ENCODE results near the gene ELAVL2. TPM values are rescaled to one million over a fixed set of nuclear protein-coding genes. Genes with fewer than 3 reads are reported as not detected.

The ELAVL2 gene
- total RNA-seq, 4 donors from 2014 or later, result 0.84 TPM; not detected in 2

DNA sequence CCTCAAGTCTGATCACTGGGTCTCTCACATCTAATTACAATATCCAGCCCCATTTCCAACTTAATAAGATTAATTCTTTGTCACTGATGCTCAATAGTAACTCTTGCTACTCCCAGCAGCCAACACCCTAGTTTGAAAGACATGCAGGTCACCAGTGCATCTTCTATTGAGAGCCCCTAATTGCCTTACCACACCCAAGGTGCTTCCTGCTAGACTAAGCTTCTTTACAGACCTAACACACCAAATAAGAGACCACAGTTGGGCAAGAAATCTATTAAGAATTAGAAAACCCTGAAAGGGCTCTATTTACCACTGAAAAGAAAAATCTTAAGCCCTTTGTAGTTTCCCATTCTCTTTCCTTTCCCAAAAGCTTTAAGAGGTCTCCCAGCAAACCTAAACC lies 26.5 kb downstream of the ELAVL2 start:
- DNase-seq (ENCODE audit: low spot score) (no peak), ATAC-seq (ENCODE audit: low FRiP score) (no peak)
- TF ChIP-seq, protein P1, sequence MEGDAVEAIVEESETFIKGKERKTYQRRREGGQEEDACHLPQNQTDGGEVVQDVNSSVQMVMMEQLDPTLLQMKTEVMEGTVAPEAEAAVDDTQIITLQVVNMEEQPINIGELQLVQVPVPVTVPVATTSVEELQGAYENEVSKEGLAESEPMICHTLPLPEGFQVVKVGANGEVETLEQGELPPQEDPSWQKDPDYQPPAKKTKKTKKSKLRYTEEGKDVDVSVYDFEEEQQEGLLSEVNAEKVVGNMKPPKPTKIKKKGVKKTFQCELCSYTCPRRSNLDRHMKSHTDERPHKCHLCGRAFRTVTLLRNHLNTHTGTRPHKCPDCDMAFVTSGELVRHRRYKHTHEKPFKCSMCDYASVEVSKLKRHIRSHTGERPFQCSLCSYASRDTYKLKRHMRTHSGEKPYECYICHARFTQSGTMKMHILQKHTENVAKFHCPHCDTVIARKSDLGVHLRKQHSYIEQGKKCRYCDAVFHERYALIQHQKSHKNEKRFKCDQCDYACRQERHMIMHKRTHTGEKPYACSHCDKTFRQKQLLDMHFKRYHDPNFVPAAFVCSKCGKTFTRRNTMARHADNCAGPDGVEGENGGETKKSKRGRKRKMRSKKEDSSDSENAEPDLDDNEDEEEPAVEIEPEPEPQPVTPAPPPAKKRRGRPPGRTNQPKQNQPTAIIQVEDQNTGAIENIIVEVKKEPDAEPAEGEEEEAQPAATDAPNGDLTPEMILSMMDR (IDR thresholded peaks at IDR 0.05), result no peak

DNA sequence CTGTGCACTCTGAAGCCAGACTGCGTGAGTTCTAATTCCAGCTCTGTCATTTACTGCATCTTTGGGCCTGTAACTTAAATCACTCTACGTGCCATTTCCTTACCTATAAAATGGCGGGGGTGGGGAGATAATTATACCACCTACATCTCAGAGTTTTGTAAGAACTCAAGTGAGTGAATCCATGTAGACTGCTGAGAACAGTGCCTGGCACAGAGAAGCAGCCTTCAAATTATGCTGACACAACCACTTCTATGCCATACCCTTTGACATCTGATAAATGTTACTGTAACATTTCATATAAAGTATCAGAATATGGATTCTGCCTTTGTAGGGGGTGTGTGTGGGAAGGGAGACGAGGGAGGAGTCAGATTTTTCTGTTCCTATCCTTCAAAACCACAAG lies 27.7 kb downstream of the ELAVL2 start:
- TF ChIP-seq, protein P1 (IDR thresholded peaks at IDR 0.05), result no peak
- no peak for ATAC-seq (ENCODE audit: low FRiP score)
- DNase-seq (ENCODE audit: low spot score), result no peak

DNA sequence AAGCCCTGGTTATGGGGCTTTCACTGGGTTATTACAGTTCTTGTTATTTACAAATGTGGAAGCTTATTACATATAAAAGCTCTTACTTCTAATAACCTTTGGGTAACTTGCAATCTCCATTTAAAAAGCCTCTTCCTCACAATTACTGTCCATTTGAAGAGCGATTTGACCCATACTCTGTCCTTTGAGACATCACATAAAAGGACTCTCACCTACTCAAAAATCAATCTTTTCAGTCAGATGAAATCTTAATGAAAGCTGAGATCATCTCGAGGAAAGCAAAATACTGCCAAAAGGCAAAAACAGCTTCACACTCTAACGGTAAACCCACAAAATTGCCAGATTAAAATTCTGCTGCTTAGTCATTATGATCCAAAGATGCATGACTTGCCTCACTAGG lies 29.8 kb downstream of the ELAVL2 start:
- DNase-seq (ENCODE audit: low spot score) (no peak), ATAC-seq (ENCODE audit: low FRiP score) (no peak)
- TF ChIP-seq, protein P1 (IDR thresholded peaks at IDR 0.05), result no peak

DNA sequence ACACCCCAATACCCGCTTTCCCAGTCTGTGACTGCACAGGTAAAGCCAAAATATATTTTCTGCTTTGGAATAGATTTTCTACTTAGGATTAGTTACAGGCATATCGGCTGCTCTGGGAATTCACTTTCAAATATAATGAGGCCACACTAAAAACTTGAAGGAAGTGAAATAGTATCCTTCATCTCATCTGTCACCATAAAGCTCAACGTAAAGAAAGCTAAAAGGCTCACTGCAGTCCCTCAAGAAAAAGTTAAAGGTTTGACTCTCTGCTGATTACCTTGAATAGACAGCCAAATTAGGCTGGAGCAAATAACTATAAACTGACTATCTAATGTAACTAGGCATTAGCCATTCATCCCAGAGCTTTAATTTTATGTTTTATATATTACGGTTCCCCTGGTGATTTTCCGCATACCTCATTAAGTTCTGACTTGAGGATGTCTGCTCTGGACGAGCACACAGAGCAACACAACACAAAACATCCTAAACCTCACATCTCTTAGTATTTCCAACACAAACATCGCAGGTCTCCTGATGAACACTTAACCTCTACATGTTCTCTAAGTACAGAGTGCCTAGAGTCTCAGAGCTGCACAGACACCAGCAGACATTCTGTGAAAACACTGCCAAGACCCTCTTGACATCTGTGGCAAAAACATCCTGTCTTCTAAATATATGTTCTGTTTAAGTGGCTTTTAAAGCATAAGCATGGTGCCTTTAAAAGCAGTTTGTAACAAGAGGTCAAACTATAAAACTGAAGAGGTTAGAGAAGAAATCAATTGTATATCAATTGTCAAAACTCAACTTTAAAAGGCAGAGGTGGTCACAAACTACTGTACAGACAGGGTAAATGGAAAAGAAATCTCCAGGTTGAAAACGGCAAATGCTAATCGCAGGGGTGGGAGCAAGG lies 35.4 kb downstream of the ELAVL2 start:
- DNase-seq (ENCODE audit: low spot score) (no peak), ATAC-seq (ENCODE audit: low FRiP score) (no peak)
- TF ChIP-seq, protein P1 (IDR thresholded peaks at IDR 0.05), result no peak

DNA sequence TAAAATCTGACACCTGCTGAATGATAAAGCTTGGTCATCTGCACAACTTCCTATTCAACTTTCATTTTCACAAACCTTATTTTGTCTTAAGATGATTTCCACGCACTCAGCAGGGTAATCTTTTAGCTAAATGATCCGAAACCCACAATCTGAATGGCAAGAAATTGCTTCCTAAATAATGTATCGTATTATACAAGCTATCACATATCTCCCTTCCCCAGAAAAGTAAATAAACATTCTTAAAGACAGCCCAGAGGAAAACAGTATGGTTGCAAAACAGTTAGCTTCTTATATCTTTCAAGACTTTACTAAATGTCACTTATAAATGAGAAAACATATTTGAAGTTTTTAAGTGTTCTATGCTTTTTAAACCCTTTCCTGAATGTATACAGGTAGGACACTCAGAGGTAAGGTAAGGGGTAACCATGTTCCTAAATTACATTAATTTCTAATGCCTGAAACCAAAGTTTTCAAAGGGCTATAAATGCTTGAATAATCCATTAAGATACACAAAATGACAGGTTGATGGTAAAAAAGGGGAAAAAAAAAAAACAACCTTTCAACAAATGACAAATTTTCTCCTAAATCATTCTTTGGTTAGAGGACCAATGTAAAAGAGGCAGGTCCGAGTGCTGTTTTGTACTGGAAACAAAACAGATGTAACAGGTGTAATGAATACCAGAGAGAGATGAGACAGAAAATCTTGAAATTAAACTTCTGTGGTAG lies 36.3 kb downstream of the ELAVL2 start:
- TF ChIP-seq, protein P1 (IDR thresholded peaks at IDR 0.05), result no peak
- DNase-seq (ENCODE audit: low spot score), result no peak
- ATAC-seq (ENCODE audit: low FRiP score), result no peak

DNA sequence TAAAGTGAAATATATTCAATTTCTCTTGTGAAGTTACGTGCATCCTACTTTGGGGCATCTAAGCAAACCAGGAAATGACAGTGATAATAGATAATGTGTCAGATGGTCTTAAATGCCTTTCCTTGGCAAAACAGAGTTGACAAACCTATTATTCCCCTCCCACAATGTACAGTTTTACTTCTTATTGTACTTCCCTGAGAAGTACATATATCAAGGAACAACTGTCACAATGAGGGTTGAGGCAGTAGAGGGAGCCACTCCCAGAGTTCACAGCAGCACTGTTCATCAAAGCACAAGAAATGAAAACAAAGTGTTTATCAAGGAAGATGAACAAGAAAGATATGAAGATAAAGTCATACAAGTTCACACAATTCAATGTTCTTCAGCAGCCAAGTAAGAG lies 41.1 kb downstream of the ELAVL2 start:
- no peak for ATAC-seq (ENCODE audit: low FRiP score)
- TF ChIP-seq, protein P1 (IDR thresholded peaks at IDR 0.05), result no peak

More for the DNA sequence above, 41.1 kb downstream of the ELAVL2 start:
- DNase-seq (ENCODE audit: low spot score), result no peak

Data from omental fat pad (tissue), 4 donors.